ENCODE measurements around the gene JAGN1. TPM values are rescaled to one million over a fixed set of nuclear protein-coding genes. Genes with fewer than 3 reads are reported as not detected.
A peak's percentile ranks its signal among the peaks of the same experiment; 100 is the strongest.

Gene JAGN1
- polyA plus RNA-seq, 1 donor (not counting 4 experiments of a cell fraction or from before 2014, with no cell fraction given): 48.0 TPM

GRCh38 chr3:9934235-9934621, 43.8 kb downstream of the JAGN1 start:
- Histone ChIP-seq H3K9me1 (ENCODE audit: control insufficient read depth, extremely low read depth, insufficient read depth, low read length) (no peaks in the 10 kb centered on the region), H3K4me1 (ENCODE audit: control insufficient read depth, extremely low read depth, insufficient read depth, low read length) (peaks cover 17% of the 10 kb centered on the region), H3K79me2 (ENCODE audit: control insufficient read depth, insufficient read depth, low read length) (peaks cover 4% of the 10 kb centered on the region), H3K36me3 (ENCODE audit: control insufficient read depth in 2 of 2, extremely low read depth in 1 of 2, insufficient read depth in 2 of 2, low read length in 2 of 2) (peaks cover 8 to 10% of the 10 kb centered on the region in 2 experiments), H3K9me3 (ENCODE audit: control insufficient read depth, low read depth, low read length) (no peaks in the 10 kb centered on the region), H2AFZ (ENCODE audit: control insufficient read depth, low read length) (peak overlapping the region; percentile 94), H3K27ac (ENCODE audit: control insufficient read depth, insufficient read depth, low read length) (peak overlapping the region; percentile 90), H3K27me3 (ENCODE audit: control insufficient read depth, extremely low read depth, insufficient read depth, low read length) (no peaks in the 10 kb centered on the region), H3K4me2 (ENCODE audit: control insufficient read depth, extremely low read depth, insufficient read depth, low read depth, low read length) (peak overlapping the region; percentile 90), H3K9ac (ENCODE audit: control insufficient read depth, extremely low read depth, insufficient read depth, low read length) (peak overlapping the region; percentile 85), H3K4me3 (ENCODE audit: control insufficient read depth in 2 of 3, extremely low read depth in 1 of 3, insufficient read depth in 2 of 3, low read depth in 1 of 3, low read length in 3 of 3) (peak overlapping the region; percentile 78 to 91 (median 89)), H4K20me1 (ENCODE audit: control insufficient read depth, extremely low read depth, insufficient read depth, low read length) (no peaks in the 10 kb centered on the region)
- FAIRE-seq (no peak), DNase-seq (ENCODE audit: low read depth, low spot score) (no peak)
- dilution Hi-C loops (cut with MboI; ENCODE audit: extremely low pct_ligation_motif_present, low sequenced_read_pairs): no loop called here
- TF ChIP-seq CTCF (optimal IDR thresholded peaks at IDR 0.05 in 1 of 3, IDR thresholded peaks at IDR 0.05 in 1 of 3, conservative IDR thresholded peaks at IDR 0.05 in 1 of 3; ENCODE audit: extremely low read depth in 1 of 3, insufficient read depth in 2 of 3, low read length in 3 of 3): peak in 2 of 3 experiments; percentile 15 to 25
- TF ChIP-seq EZH2 (IDR thresholded peaks at IDR 0.05; ENCODE audit: low read length): no peak

- Histone ChIP-seq H2AFZ (ENCODE audit: control insufficient read depth, low read length) (no peak overlapping the region), H3K27me3 (ENCODE audit: control insufficient read depth, extremely low read depth, insufficient read depth, low read length) (no peaks in the 10 kb centered on the region), H3K9ac (ENCODE audit: control insufficient read depth, extremely low read depth, insufficient read depth, low read length) (no peak overlapping the region), H3K4me3 (ENCODE audit: control insufficient read depth in 2 of 3, extremely low read depth in 1 of 3, insufficient read depth in 2 of 3, low read depth in 1 of 3, low read length in 3 of 3) (peak overlapping the region in 2 of 3 experiments; percentile 78 to 89), H3K9me1 (ENCODE audit: control insufficient read depth, extremely low read depth, insufficient read depth, low read length) (no peaks in the 10 kb centered on the region), H3K27ac (ENCODE audit: control insufficient read depth, insufficient read depth, low read length) (no peak overlapping the region), H3K79me2 (ENCODE audit: control insufficient read depth, insufficient read depth, low read length) (peaks cover 4% of the 10 kb centered on the region), H3K4me1 (ENCODE audit: control insufficient read depth, extremely low read depth, insufficient read depth, low read length) (peaks cover 17% of the 10 kb centered on the region), H3K36me3 (ENCODE audit: control insufficient read depth in 2 of 2, extremely low read depth in 1 of 2, insufficient read depth in 2 of 2, low read length in 2 of 2) (peaks cover 8 to 10% of the 10 kb centered on the region in 2 experiments), H3K4me2 (ENCODE audit: control insufficient read depth, extremely low read depth, insufficient read depth, low read depth, low read length) (peak overlapping the region; percentile 90), H3K9me3 (ENCODE audit: control insufficient read depth, low read depth, low read length) (no peaks in the 10 kb centered on the region), H4K20me1 (ENCODE audit: control insufficient read depth, extremely low read depth, insufficient read depth, low read length) (no peaks in the 10 kb centered on the region)
- TF ChIP-seq CTCF (optimal IDR thresholded peaks at IDR 0.05 in 1 of 3, IDR thresholded peaks at IDR 0.05 in 1 of 3, conservative IDR thresholded peaks at IDR 0.05 in 1 of 3; ENCODE audit: extremely low read depth in 1 of 3, insufficient read depth in 2 of 3, low read length in 3 of 3): no peak
- no peak for TF ChIP-seq EZH2 (IDR thresholded peaks at IDR 0.05; ENCODE audit: low read length)
- dilution Hi-C loops (cut with MboI; ENCODE audit: extremely low pct_ligation_motif_present, low sequenced_read_pairs): no loop called here
- FAIRE-seq (no peak), DNase-seq (ENCODE audit: low read depth, low spot score) (no peak)
These were observed 44.6 kb downstream of the JAGN1 start for GRCh38 chr3:9934993-9935392.

Data from keratinocyte (primary cell).